H1 (cell line): ENCODE measurements around the gene NINJ2. TPM values are rescaled to one million over a fixed set of nuclear protein-coding genes. Genes with fewer than 3 reads are reported as not detected.

Experiments
- CTCF ChIA-PET: fragments of 300-600 bp; sonication (Branson Sonifier 250); formaldehyde crosslinking; loops from one replicate; lab custom pipeline; 2021; ENCODE audit not compliant: partially characterized antibody; lab: Charles Lee
- POLR2A ChIA-PET: fragments of 300-600 bp; sonication (Branson Sonifier 250); formaldehyde crosslinking; loops from one replicate; lab custom pipeline; 2021; ENCODE audit warnings: inconsistent platforms; ENCODE audit not compliant: partially characterized antibody; lab: Charles Lee
- DNase-seq, 2 experiments: peaks; one replicate each; pipeline versions ENCODE4 v3.0.0 to v3.0.0-alpha.2; 2010 to 2022; ENCODE audit warnings: low spot score in 2 of 2, low read depth in 1 of 2, mixed read lengths in 1 of 2
- FAIRE-seq: peaks from 2 replicates; lab custom pipeline; 2011; peaks lifted over from hg19 to GRCh38; lab: Jason Lieb, UNC
- H2AFZ ChIP-seq: 2 replicates; pipeline ENCODE4 v1.8.1; 2012; ENCODE audit warnings: low read length, inconsistent platforms
- H2AK5ac ChIP-seq: 2 replicates; pipeline ENCODE4 v1.6.1; 2013; ENCODE audit warnings: low read depth, low read length
- H2BK120ac ChIP-seq: replicated peaks from 2 replicates; pipeline ENCODE3; 2013; ENCODE audit warnings: low read depth, low read length, inconsistent platforms
- H2BK12ac ChIP-seq: 2 replicates; pipeline ENCODE4 v1.6.1; 2013; ENCODE audit warnings: low read depth, low read length
- H2BK15ac ChIP-seq: 2 replicates; pipeline ENCODE4 v1.6.1; 2013; ENCODE audit warnings: low read length
- H2BK20ac ChIP-seq: 2 replicates; pipeline ENCODE4 v1.6.1; 2013; ENCODE audit warnings: low read length
- H2BK5ac ChIP-seq: 2 replicates; pipeline ENCODE4 v1.6.1; 2013; ENCODE audit warnings: low read depth, low read length
- H3K14ac ChIP-seq: 2 replicates; pipeline ENCODE4 v1.6.1; 2013; ENCODE audit warnings: inconsistent platforms; ENCODE audit not compliant: insufficient read length
- H3K18ac ChIP-seq: 2 replicates; pipeline ENCODE4 v1.6.1; 2013; ENCODE audit warnings: low read length; ENCODE audit errors: extremely low read depth
- H3K23ac ChIP-seq: 2 replicates; pipeline ENCODE4 v1.6.1; 2013; ENCODE audit warnings: inconsistent platforms; ENCODE audit not compliant: insufficient read length
- H3K23me2 ChIP-seq: 2 replicates; pipeline ENCODE4 v1.6.1; 2013; ENCODE audit warnings: low read depth, low read length
- H3K27ac ChIP-seq: 2 replicates; pipeline ENCODE4 v1.6.1; 2011; ENCODE audit warnings: low read depth, low read length, inconsistent platforms
- H3K27me3 ChIP-seq, 4 experiments: replicated peaks in 1 of 4; 1 replicate in 1 of 4; 2 replicates in 3 of 4; pipeline versions ENCODE4 v1.6.1 to v1.8.1; 2011 to 2013; ENCODE audit warnings: low read length in 3 of 4, mild to moderate bottlenecking in 3 of 4, inconsistent platforms in 2 of 4, mixed read lengths in 2 of 4, moderate library complexity in 1 of 4; ENCODE audit not compliant: control insufficient read depth in 3 of 4, insufficient read depth in 3 of 4; ENCODE audit errors: extremely low read depth in 1 of 4
- H3K36me3 ChIP-seq, 4 experiments: 2 replicates each; pipeline versions ENCODE4 v1.6.1 to v1.8.1; 2011 to 2013; ENCODE audit warnings: mild to moderate bottlenecking in 4 of 4, low read length in 3 of 4, moderate library complexity in 2 of 4, control low read depth in 1 of 4, inconsistent platforms in 1 of 4; ENCODE audit not compliant: insufficient read depth in 4 of 4, control insufficient read depth in 2 of 4
- H3K4ac ChIP-seq: replicated peaks from 2 replicates; pipeline ENCODE3; 2013; ENCODE audit warnings: low read length, low read depth, mixed read lengths, inconsistent platforms; ENCODE audit not compliant: insufficient read length
- H3K4me1 ChIP-seq, 4 experiments: replicated peaks in 1 of 4; 1 replicate in 1 of 4; 2 replicates in 3 of 4; pipeline versions ENCODE4 v1.6.1 to v1.8.1; 2011 to 2013; ENCODE audit warnings: low read length in 3 of 4, inconsistent platforms in 2 of 4, mixed read lengths in 1 of 4; ENCODE audit not compliant: insufficient read depth in 4 of 4, control insufficient read depth in 3 of 4
- H3K4me2 ChIP-seq, 2 experiments: 2 replicates each; pipeline versions ENCODE4 v1.6.1 to v1.8.1; 2011 to 2013; ENCODE audit warnings: low read depth in 2 of 2, low read length in 2 of 2, control low read depth in 1 of 2, inconsistent platforms in 1 of 2, mild to moderate bottlenecking in 1 of 2; ENCODE audit not compliant: insufficient read depth in 1 of 2
- H3K4me3 ChIP-seq, 4 experiments: fragments of 200-600, 300-600 bp in 1 of 4; sonication (generic), shearing (Covaris generic), sonication (Bioruptor Twin) in 1 of 4; 2 replicates each; pipeline versions ENCODE4 v1.5.1 to v1.8.1; 2011 to 2016; ENCODE audit warnings: low read length in 4 of 4, low read depth in 3 of 4, control low read depth in 2 of 4, inconsistent platforms in 2 of 4, mild to moderate bottlenecking in 2 of 4, mixed read lengths in 1 of 4, moderate library complexity in 1 of 4; ENCODE audit not compliant: insufficient read depth in 2 of 4; ENCODE audit errors: extremely low read depth in 1 of 4
- H3K56ac ChIP-seq: replicated peaks from 2 replicates; pipeline ENCODE3; 2013; ENCODE audit warnings: low read depth, mild to moderate bottlenecking, mixed read lengths, low read length, inconsistent platforms; ENCODE audit not compliant: insufficient read length
- H3K79me1 ChIP-seq: 2 replicates; pipeline ENCODE4 v1.6.1; 2013; ENCODE audit warnings: low read depth, low read length, control low read depth
- H3K79me2 ChIP-seq, 2 experiments: 2 replicates each; pipeline versions ENCODE4 v1.6.1 to v1.8.1; 2012 to 2013; ENCODE audit warnings: low read length in 2 of 2, mild to moderate bottlenecking in 2 of 2, inconsistent platforms in 1 of 2; ENCODE audit not compliant: insufficient read depth in 2 of 2, control insufficient read depth in 1 of 2
- H3K9ac ChIP-seq, 4 experiments: replicated peaks in 1 of 4; 1 replicate in 1 of 4; 2 replicates in 3 of 4; pipeline versions ENCODE4 v1.6.1 to v1.8.1; 2011 to 2013; ENCODE audit warnings: low read depth in 3 of 4, low read length in 3 of 4, control low read depth in 2 of 4, mild to moderate bottlenecking in 2 of 4, moderate library complexity in 2 of 4, inconsistent platforms in 1 of 4; ENCODE audit errors: extremely low read depth in 1 of 4
- H3K9me3 ChIP-seq, 2 experiments: 2 replicates each; pipeline versions ENCODE4 v1.6.1 to v1.8.1; 2012 to 2013; ENCODE audit warnings: mild to moderate bottlenecking in 2 of 2, moderate library complexity in 2 of 2, control low read depth in 1 of 2, inconsistent platforms in 1 of 2, low read depth in 1 of 2, low read length in 1 of 2, mixed read lengths in 1 of 2; ENCODE audit not compliant: insufficient read depth in 2 of 2
- H4K20me1 ChIP-seq, 2 experiments: replicated peaks in 1 of 2; 2 replicates each; pipeline versions ENCODE3 to v1.8.1; 2011 to 2013; ENCODE audit warnings: inconsistent platforms in 2 of 2, low read length in 2 of 2, mild to moderate bottlenecking in 1 of 2; ENCODE audit not compliant: insufficient read depth in 2 of 2, control insufficient read depth in 1 of 2
- H4K5ac ChIP-seq: 2 replicates; pipeline ENCODE4 v1.6.1; 2013; ENCODE audit warnings: low read length, low read depth, mixed read lengths, inconsistent platforms; ENCODE audit not compliant: insufficient read length
- H4K8ac ChIP-seq: 2 replicates; pipeline ENCODE4 v1.8.0; 2013; ENCODE audit warnings: mild to moderate bottlenecking, moderate library complexity, low read length, inconsistent platforms; ENCODE audit not compliant: insufficient read depth; ENCODE audit errors: extremely low read depth
- H4K91ac ChIP-seq: replicated peaks from 2 replicates; pipeline ENCODE3; 2013; ENCODE audit warnings: low read length, mixed read lengths, inconsistent platforms; ENCODE audit not compliant: insufficient read length
- CTCF ChIP-seq, 3 experiments: IDR thresholded peaks; 1 replicate in 2 of 3; 2 replicates in 1 of 3; pipeline versions ENCODE4 v1.5.1 to v1.6.1; 2011; ENCODE audit warnings: low read length in 3 of 3, mild to moderate bottlenecking in 3 of 3, inconsistent platforms in 2 of 3, low read depth in 1 of 3, moderate library complexity in 1 of 3; ENCODE audit not compliant: insufficient read depth in 1 of 3; ENCODE audit errors: control extremely low read depth in 1 of 3
- EP300 ChIP-seq, 2 experiments: IDR thresholded peaks; 1 replicate in 1 of 2; 2 replicates in 1 of 2; pipeline ENCODE4 v1.6.1; 2011 to 2012; ENCODE audit warnings: low read depth in 2 of 2, low read length in 2 of 2, mild to moderate bottlenecking in 2 of 2, borderline replicate concordance in 1 of 2, inconsistent platforms in 1 of 2, moderate library complexity in 1 of 2
- FOSL1 ChIP-seq: IDR thresholded peaks from 2 replicates; pipeline ENCODE4 v1.6.1; 2011; ENCODE audit warnings: mild to moderate bottlenecking, low read depth, low read length, moderate library complexity; ENCODE audit not compliant: insufficient read depth
- RAD21 ChIP-seq, 2 experiments: IDR thresholded peaks in 1 of 2; conservative IDR thresholded peaks in 1 of 2; 2 replicates each; pipeline ENCODE4 v1.6.1; 2011; ENCODE audit warnings: low read depth in 2 of 2, low read length in 2 of 2, improper control_type of control experiment in 1 of 2, inconsistent platforms in 1 of 2, mild to moderate bottlenecking in 1 of 2, moderate library complexity in 1 of 2
- RBBP5 ChIP-seq: IDR thresholded peaks from 2 replicates; pipeline ENCODE4 v1.7.1; 2012; ENCODE audit warnings: low read depth, mild to moderate bottlenecking, inconsistent platforms, low read length, moderate library complexity, borderline replicate concordance
- WGBS, 2 experiments: shearing (Covaris generic) in 1 of 2; methylation state at CpG; one replicate each; pipeline versions ENCODE4 v1.1.6 to v1.1.7; 2013 to 2015; ENCODE audit warnings: low lambda C conversion rate in 2 of 2, mixed read lengths in 2 of 2, inconsistent platforms in 1 of 2, low coverage in 1 of 2, missing lambda C conversion rate in 1 of 2; ENCODE audit not compliant: insufficient replicate concordance in 2 of 2, insufficient coverage in 1 of 2, insufficient read length in 1 of 2; ENCODE audit errors: extremely low coverage in 1 of 2, missing lambda C conversion rate in 1 of 2; 5-methylcytosine and 5-hydroxymethylcytosine counted together
- polyA plus RNA-seq, 7 experiments: library from polyadenylated mRNA; depleted of rRNA in 3 of 7; stranded (reverse) in 5 of 7; unstranded in 2 of 7; fragments of >200 nt in 5 of 7; fragments of 200-250 nt in 2 of 7; gene quantifications; 1 replicate in 5 of 7; 2 replicates in 1 of 7; 4 replicates in 1 of 7; pipeline versions ENCODE4 v1.2.1 to v1.2.3, GENCODE V29; 2011 to 2013; ENCODE audit warnings: missing spikeins in 2 of 7, mixed read lengths in 2 of 7
- total RNA-seq: library from RNA; stranded (reverse); fragmentation: NEBNext Ultra II Directional; extraction: Animal tissue kit (Norgen Biotek cat#: 25700); gene quantifications from 2 replicates; pipeline ENCODE4 v1.2.1, GENCODE V29; 2021

NINJ2 gene
- total and polyA plus RNA-seq, 2 of the 8 experiments (the other 6 are each of a cell fraction or from before 2014, with no cell fraction given), result 1.4 TPM; not detected in 1

- 71% methylated on average over 12 of the region's 12 CpGs; no CpG with 5 or more reads in 1 of the 2 experiments for WGBS, 2 experiments
- ChIA-PET POLR2A (interaction anchor here (1.0 to 1.5 kb wide), 5 partner anchors 10 to 139 kb away, joined by 3 to 5 read pairs (median 3); no protein-coding TSS in a partner anchor), CTCF (interaction anchor here (0.5 to 2.6 kb wide), 27 partner anchors 8 to 988 kb away, joined by 3 to 15 read pairs (median 4); partner anchors contain the start of gene NINJ2)
- Histone ChIP-seq H3K4me1 (no peaks in the 10 kb centered on the region), H2BK120ac (no peak overlapping the region), H2BK12ac (peak overlapping the region; percentile 6; the same call in 1 of the 2 replicates), H3K56ac (no peak overlapping the region), H3K27ac (no peak overlapping the region), H4K91ac (no peak overlapping the region), H3K18ac (no peak overlapping the region; the same call in 1 of the 2 replicates), H4K20me1 (no peaks in the 10 kb centered on the region), H3K79me2 (no peaks in the 10 kb centered on the region), H2AFZ (peak overlapping the region; percentile 29; the same call in 1 of the 2 replicates), H3K27me3 (no peaks in the 10 kb centered on the region), H2BK20ac (no peak overlapping the region), H2BK5ac (no peak overlapping the region), H3K4ac (no peak overlapping the region), H3K4me3 (no peak overlapping the region), H3K4me2 (no peak overlapping the region), H3K9ac (no peak overlapping the region), H4K8ac (no peak overlapping the region), H3K23me2 (no peaks in the 10 kb centered on the region), H3K14ac (no peak overlapping the region), H2BK15ac (no peak overlapping the region), H4K5ac (no peak overlapping the region), H3K9me3 (no peaks in the 10 kb centered on the region), H3K36me3 (no peaks in the 10 kb centered on the region), H3K23ac (no peak overlapping the region), H3K79me1 (no peaks in the 10 kb centered on the region), H2AK5ac (no peak overlapping the region)
- FAIRE-seq (no peak), DNase-seq (peak in 1 of 2 experiments; percentile 53)
- TF ChIP-seq CTCF (IDR thresholded peaks at IDR 0.05; ENCODE audit: control extremely low read depth in 1 of 3, insufficient read depth in 1 of 3, low read depth in 1 of 3, low read length in 3 of 3) (peak; percentile 53 to 61 (median 57)), FOSL1 (no peak), RAD21 (IDR thresholded peaks at IDR 0.05 in 1 of 2, conservative IDR thresholded peaks at IDR 0.05 in 1 of 2; ENCODE audit: low read depth in 2 of 2, low read length in 2 of 2) (peak; percentile 77 to 86), EP300 (IDR thresholded peaks at IDR 0.05; ENCODE audit: borderline replicate concordance in 1 of 2, low read depth in 2 of 2, low read length in 2 of 2) (no peak), RBBP5 (no peak)
Observed at GRCh38 chr12:614411-614970, 48.8 kb downstream of the NINJ2 start.
